ENCODE results near the gene RRP1B.

GRCh38 chr21:43644609-43645008 lies 14.8 kb upstream of the RRP1B start:
- TF ChIP-seq CTCF (conservative IDR thresholded peaks at IDR 0.05 in 1 of 2, IDR thresholded peaks at IDR 0.05 in 1 of 2; ENCODE audit: low read depth in 1 of 2, low read length in 2 of 2) (no peak), EZH2 (IDR thresholded peaks at IDR 0.05; ENCODE audit: low read length, missing control alignments) (no peak)
